Neural progenitor cell (in vitro differentiated cells): ENCODE measurements around the gene TTC23L. TPM values are rescaled to one million over a fixed set of nuclear protein-coding genes. Genes with fewer than 3 reads are reported as not detected.

Experiments used
- DNase-seq: peaks from one replicate; pipeline ENCODE4 v3.0.0-alpha.2; 2016; ENCODE audit warnings: low spot score
- H2AFZ ChIP-seq: fragments of 200-600 bp; sonication (generic); replicated peaks from 2 replicates; pipeline ENCODE4 v1.6.1; 2016; ENCODE audit warnings: antibody characterized with exemption
- H3F3A ChIP-seq: fragments of 200-600 bp; sonication (generic); 2 replicates; pipeline ENCODE4 v1.6.1; 2016; ENCODE audit warnings: antibody characterized with exemption, low read depth
- H3K27ac ChIP-seq: fragments of 200-600 bp; sonication (generic); 2 replicates; pipeline ENCODE4 v1.5.1; 2016; ENCODE audit warnings: mild to moderate bottlenecking
- H3K27me3 ChIP-seq: fragments of 200-600 bp; sonication (generic); 2 replicates; pipeline ENCODE4 v1.6.1; 2016; ENCODE audit warnings: mild to moderate bottlenecking, moderate library complexity
- H3K36me3 ChIP-seq: fragments of 200-600 bp; sonication (generic); 2 replicates; pipeline ENCODE4 v1.5.1; 2016
- H3K4me1 ChIP-seq: fragments of 200-600 bp; sonication (generic); 2 replicates; pipeline ENCODE4 v1.6.1; 2016; ENCODE audit warnings: mixed run types
- H3K4me2 ChIP-seq: fragments of 200-600 bp; sonication (generic); 2 replicates; pipeline ENCODE4 v1.6.1; 2016
- H3K4me3 ChIP-seq: fragments of 200-600 bp; sonication (generic); 2 replicates; pipeline ENCODE4 v1.5.1; 2016
- H3K79me2 ChIP-seq: fragments of 200-600 bp; sonication (generic); 2 replicates; pipeline ENCODE4 v1.6.1; 2016; ENCODE audit warnings: low read depth
- H3K9ac ChIP-seq: fragments of 200-600 bp; sonication (generic); 2 replicates; pipeline ENCODE4 v1.6.1; 2016
- H3K9me3 ChIP-seq: fragments of 200-600 bp; sonication (generic); 2 replicates; pipeline ENCODE4 v1.5.1; 2016; ENCODE audit warnings: low read depth
- H4K20me1 ChIP-seq: fragments of 200-600 bp; sonication (generic); 2 replicates; pipeline ENCODE4 v1.6.1; 2016; ENCODE audit warnings: low read depth
- H3K27ac Mint-ChIP-seq: 3 replicates; pipeline ENCODE4 v1.8.0; 2021; ENCODE audit warnings: mixed read lengths
- H3K27me3 Mint-ChIP-seq: 2 replicates; pipeline ENCODE4 v1.8.0; 2022; ENCODE audit warnings: low read depth, mild to moderate bottlenecking, inconsistent platforms, moderate library complexity, mixed read lengths; ENCODE audit not compliant: insufficient read depth
- H3K36me3 Mint-ChIP-seq: 3 replicates; pipeline ENCODE4 v1.8.0; 2021; ENCODE audit warnings: mixed read lengths
- H3K4me1 Mint-ChIP-seq: 3 replicates; pipeline ENCODE4 v1.8.0; 2021; ENCODE audit warnings: mixed read lengths
- H3K4me3 Mint-ChIP-seq: 3 replicates; pipeline ENCODE4 v1.8.0; 2021; ENCODE audit warnings: mild to moderate bottlenecking, moderate library complexity, mixed read lengths
- H3K9me3 Mint-ChIP-seq: 3 replicates; pipeline ENCODE4 v1.8.0; 2020; ENCODE audit warnings: mixed read lengths
- EZH2 ChIP-seq: fragments of 200-600 bp; sonication (generic); IDR thresholded peaks from 2 replicates; pipeline ENCODE4 v1.6.1; 2017; ENCODE audit warnings: antibody characterized with exemption, mild to moderate bottlenecking, moderate library complexity
- EZH2phosphoT487 ChIP-seq: fragments of 200-600 bp; sonication (generic); IDR thresholded peaks from 2 replicates; pipeline ENCODE4 v1.6.1; 2017; ENCODE audit warnings: antibody characterized with exemption
- total RNA-seq: library from RNA; depleted of rRNA; stranded (reverse); fragments of >200 nt; gene quantifications from 2 replicates; pipeline ENCODE4 v1.2.3, GENCODE V29; 2015; ENCODE audit warnings: low replicate concordance
- TF ChIP-seq, protein P1 (sequence below): fragments of 200-600 bp; sonication (generic); IDR thresholded peaks from 2 replicates; pipeline ENCODE4 v1.5.1; 2017; ENCODE audit warnings: antibody characterized with exemption, mild to moderate bottlenecking

The TTC23L gene
- total RNA-seq, 1 donor from 2014 or later, result 1.3 TPM

DNA sequence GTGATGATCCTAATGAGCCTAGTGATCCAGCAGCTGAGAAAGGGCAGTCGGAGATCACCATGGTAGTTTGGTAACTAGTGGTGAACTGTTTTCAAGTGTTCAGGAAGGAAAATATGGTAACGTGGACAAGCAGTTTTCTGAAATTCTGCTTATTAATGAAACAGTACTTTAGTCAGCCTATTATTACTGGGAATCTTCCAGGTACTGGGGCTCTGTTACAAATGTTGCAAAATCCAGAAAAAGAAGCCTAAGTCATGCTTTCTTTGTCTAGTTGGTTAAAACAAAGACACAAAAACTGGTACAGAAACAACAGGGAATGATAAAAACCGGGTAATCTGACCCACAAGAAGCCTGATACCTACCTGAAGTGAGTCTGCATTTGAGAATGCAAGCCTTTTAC lies 18.2 kb downstream of the TTC23L start:
- no peaks in the 10 kb centered on the region for H3K27me3 Mint-ChIP-seq
- H3K27ac ChIP-seq, result no peak overlapping the region
- no peak overlapping the region for H2AFZ ChIP-seq
- peaks cover 5% of the 10 kb centered on the region for H3K9me3 Mint-ChIP-seq
- no peaks in the 10 kb centered on the region for H3K36me3 ChIP-seq
- no peaks in the 10 kb centered on the region for H4K20me1 ChIP-seq
- H3K4me2 ChIP-seq, result no peak overlapping the region
- H3K79me2 ChIP-seq, result no peaks in the 10 kb centered on the region
- no peak overlapping the region for H3K4me3 ChIP-seq
- no peaks in the 10 kb centered on the region for H3K27me3 ChIP-seq
- no peak overlapping the region for H3K4me3 Mint-ChIP-seq
- peaks cover 10% of the 10 kb centered on the region for H3K36me3 Mint-ChIP-seq
- no peak for DNase-seq
- TF ChIP-seq, protein P1, sequence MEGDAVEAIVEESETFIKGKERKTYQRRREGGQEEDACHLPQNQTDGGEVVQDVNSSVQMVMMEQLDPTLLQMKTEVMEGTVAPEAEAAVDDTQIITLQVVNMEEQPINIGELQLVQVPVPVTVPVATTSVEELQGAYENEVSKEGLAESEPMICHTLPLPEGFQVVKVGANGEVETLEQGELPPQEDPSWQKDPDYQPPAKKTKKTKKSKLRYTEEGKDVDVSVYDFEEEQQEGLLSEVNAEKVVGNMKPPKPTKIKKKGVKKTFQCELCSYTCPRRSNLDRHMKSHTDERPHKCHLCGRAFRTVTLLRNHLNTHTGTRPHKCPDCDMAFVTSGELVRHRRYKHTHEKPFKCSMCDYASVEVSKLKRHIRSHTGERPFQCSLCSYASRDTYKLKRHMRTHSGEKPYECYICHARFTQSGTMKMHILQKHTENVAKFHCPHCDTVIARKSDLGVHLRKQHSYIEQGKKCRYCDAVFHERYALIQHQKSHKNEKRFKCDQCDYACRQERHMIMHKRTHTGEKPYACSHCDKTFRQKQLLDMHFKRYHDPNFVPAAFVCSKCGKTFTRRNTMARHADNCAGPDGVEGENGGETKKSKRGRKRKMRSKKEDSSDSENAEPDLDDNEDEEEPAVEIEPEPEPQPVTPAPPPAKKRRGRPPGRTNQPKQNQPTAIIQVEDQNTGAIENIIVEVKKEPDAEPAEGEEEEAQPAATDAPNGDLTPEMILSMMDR, result no peak
- no peak for TF ChIP-seq EZH2phosphoT487
- TF ChIP-seq EZH2, result no peak
- no peaks in the 10 kb centered on the region for H3F3A ChIP-seq
- H3K9me3 ChIP-seq, result no peaks in the 10 kb centered on the region
- H3K4me1 Mint-ChIP-seq, result peaks cover 29% of the 10 kb centered on the region
- H3K4me1 ChIP-seq, result no peaks in the 10 kb centered on the region
- no peak overlapping the region for H3K9ac ChIP-seq
- no peak overlapping the region for H3K27ac Mint-ChIP-seq

GRCh38 chr5:34857894-34858293 lies 18.9 kb downstream of the TTC23L start:
- TF ChIP-seq EZH2phosphoT487 (no peak), EZH2 (no peak)
- TF ChIP-seq, protein P1, result no peak
- no peaks in the 10 kb centered on the region for H3K9me3 Mint-ChIP-seq

GRCh38 chr5:34858790-34859189 lies 19.8 kb downstream of the TTC23L start:
- no peaks in the 10 kb centered on the region for H3F3A ChIP-seq
- no peaks in the 10 kb centered on the region for H4K20me1 ChIP-seq
- Mint-ChIP-seq H3K4me3 (no peak overlapping the region), H3K9me3 (no peaks in the 10 kb centered on the region), H3K27me3 (peaks cover 2% of the 10 kb centered on the region), H3K36me3 (peaks cover 2% of the 10 kb centered on the region), H3K4me1 (peaks cover 16% of the 10 kb centered on the region), H3K27ac (no peak overlapping the region)
- H3K27me3 ChIP-seq, result no peaks in the 10 kb centered on the region
- H3K9me3 ChIP-seq, result no peaks in the 10 kb centered on the region
- DNase-seq, result no peak
- H3K36me3 ChIP-seq, result no peaks in the 10 kb centered on the region
- no peak overlapping the region for H3K9ac ChIP-seq
- H3K4me2 ChIP-seq, result no peak overlapping the region
- no peaks in the 10 kb centered on the region for H3K79me2 ChIP-seq
- no peak overlapping the region for H3K27ac ChIP-seq
- H2AFZ ChIP-seq, result no peak overlapping the region
- TF ChIP-seq EZH2phosphoT487 (no peak), EZH2 (no peak)
- TF ChIP-seq, protein P1, result no peak
- no peaks in the 10 kb centered on the region for H3K4me1 ChIP-seq
- no peak overlapping the region for H3K4me3 ChIP-seq

More at GRCh38 chr5:34857894-34858293, 18.9 kb downstream of the TTC23L start:
- DNase-seq, result no peak
- Histone ChIP-seq H3K4me3 (no peak overlapping the region), H3K79me2 (no peaks in the 10 kb centered on the region), H3K36me3 (no peaks in the 10 kb centered on the region), H3K4me2 (no peak overlapping the region), H3K4me1 (no peaks in the 10 kb centered on the region), H3F3A (no peaks in the 10 kb centered on the region), H3K27ac (no peak overlapping the region), H2AFZ (no peak overlapping the region), H4K20me1 (no peaks in the 10 kb centered on the region), H3K9me3 (no peaks in the 10 kb centered on the region), H3K27me3 (no peaks in the 10 kb centered on the region), H3K9ac (no peak overlapping the region)
- Mint-ChIP-seq H3K27me3 (peaks cover under 1% of the 10 kb centered on the region), H3K27ac (no peak overlapping the region), H3K4me3 (no peak overlapping the region), H3K4me1 (peaks cover 23% of the 10 kb centered on the region), H3K36me3 (peaks cover 3% of the 10 kb centered on the region)
